ENCODE results near the gene ETV6.

DNA sequence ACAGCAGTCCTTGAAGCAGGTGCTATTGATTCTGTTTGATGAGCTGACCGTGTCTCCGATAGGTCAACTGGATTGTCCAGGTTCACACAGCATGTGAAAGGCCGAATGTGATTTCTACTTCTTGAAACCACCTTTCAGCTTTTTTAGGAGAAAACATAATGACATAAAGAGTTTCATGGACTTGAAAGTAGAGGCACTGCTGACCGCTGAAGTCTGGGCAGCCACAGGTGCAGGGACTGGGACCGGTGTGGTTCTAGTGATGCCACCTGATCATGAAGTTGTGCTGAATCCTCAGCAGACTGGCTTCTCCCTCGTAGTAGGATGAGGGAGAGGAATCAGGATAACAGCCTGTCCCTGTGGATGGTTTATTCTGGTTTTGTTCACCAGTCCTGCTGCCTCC is 108.1 kb downstream of the ETV6 start:
- TF ChIP-seq BACH1 (tag; IDR thresholded peaks at IDR 0.05) (no peak), TBP (optimal IDR thresholded peaks at IDR 0.05; ENCODE audit: low read depth, low read length) (no peak), NFYB (IDR thresholded peaks at IDR 0.05; ENCODE audit: extremely low read depth, insufficient read length) (no peak), RBBP5 (IDR thresholded peaks at IDR 0.05; ENCODE audit: borderline replicate concordance, insufficient read depth, low read length, poor library complexity, severe bottlenecking) (no peak)
